Mesenchymal stem cell (in vitro differentiated cells and primary cell): ENCODE measurements around the gene FHIT.

Experiments used
- DNase-seq: peaks from one replicate; pipeline ENCODE4 v3.0.0-alpha.2; 2013
- H2AFZ ChIP-seq: one replicate; pipeline ENCODE4 v1.6.1; 2013; ENCODE audit warnings: low read depth, mild to moderate bottlenecking, control low read depth, inconsistent platforms, low read length, moderate library complexity
- H2AK5ac ChIP-seq: 2 replicates; pipeline ENCODE4 v1.6.1; 2013; ENCODE audit warnings: low read length, moderate library complexity, mild to moderate bottlenecking, inconsistent platforms; ENCODE audit not compliant: severe bottlenecking
- H2BK120ac ChIP-seq: one replicate; pipeline ENCODE4 v1.6.1; 2013; ENCODE audit warnings: low read depth, mild to moderate bottlenecking, inconsistent platforms, low read length, moderate library complexity
- H2BK12ac ChIP-seq, 2 experiments: one replicate each; pipeline ENCODE4 v1.6.1; 2013; ENCODE audit warnings: inconsistent platforms in 2 of 2, low read length in 2 of 2, mild to moderate bottlenecking in 2 of 2, moderate library complexity in 2 of 2, control low read depth in 1 of 2
- H2BK15ac ChIP-seq: one replicate; pipeline ENCODE4 v1.6.1; 2013; ENCODE audit warnings: mild to moderate bottlenecking, low read depth, inconsistent platforms; ENCODE audit not compliant: poor library complexity, severe bottlenecking
- H2BK5ac ChIP-seq: 2 replicates; pipeline ENCODE4 v1.6.1; 2013; ENCODE audit warnings: low read depth, mild to moderate bottlenecking, low read length, control low read depth, inconsistent platforms; ENCODE audit not compliant: poor library complexity, severe bottlenecking
- H3K14ac ChIP-seq, 2 experiments: one replicate each; pipeline ENCODE4 v1.6.1; 2013; ENCODE audit warnings: inconsistent platforms in 2 of 2, low read length in 2 of 2, control low read depth in 1 of 2, mild to moderate bottlenecking in 1 of 2, moderate library complexity in 1 of 2
- H3K18ac ChIP-seq, 2 experiments: one replicate each; pipeline ENCODE4 v1.6.1; 2013; ENCODE audit warnings: inconsistent platforms in 2 of 2, low read length in 2 of 2, control low read depth in 1 of 2, low read depth in 1 of 2, mild to moderate bottlenecking in 1 of 2
- H3K23ac ChIP-seq, 2 experiments: one replicate each; pipeline ENCODE4 v1.6.1; 2013; ENCODE audit warnings: inconsistent platforms in 2 of 2, low read length in 2 of 2, mild to moderate bottlenecking in 2 of 2, moderate library complexity in 2 of 2, control low read depth in 1 of 2
- H3K27ac ChIP-seq: 2 replicates; pipeline ENCODE4 v1.5.1; 2013; ENCODE audit warnings: mild to moderate bottlenecking, moderate library complexity, low read length, control low read depth, inconsistent platforms; ENCODE audit not compliant: poor library complexity, severe bottlenecking
- H3K27me3 ChIP-seq, 2 experiments: 2 replicates each; pipeline versions ENCODE4 v1.6.1 to v1.7.0; 2013; ENCODE audit warnings: low read length in 2 of 2, mild to moderate bottlenecking in 2 of 2, moderate library complexity in 2 of 2, control low read depth in 1 of 2, inconsistent platforms in 1 of 2; ENCODE audit not compliant: control insufficient read depth in 1 of 2, insufficient read depth in 1 of 2
- H3K36me3 ChIP-seq, 2 experiments: 2 replicates each; pipeline versions ENCODE4 v1.6.1 to v1.7.0; 2013; ENCODE audit warnings: low read length in 2 of 2, control low read depth in 1 of 2, inconsistent platforms in 1 of 2, low read depth in 1 of 2, mild to moderate bottlenecking in 1 of 2; ENCODE audit not compliant: insufficient read depth in 2 of 2, control insufficient read depth in 1 of 2
- H3K4ac ChIP-seq, 2 experiments: one replicate each; pipeline ENCODE4 v1.6.1; 2013; ENCODE audit warnings: inconsistent platforms in 2 of 2, low read length in 2 of 2, mild to moderate bottlenecking in 2 of 2, moderate library complexity in 2 of 2, control low read depth in 1 of 2, low read depth in 1 of 2
- H3K4me1 ChIP-seq: 2 replicates; pipeline ENCODE4 v1.6.1; 2013; ENCODE audit warnings: low read depth, low read length, control low read depth; ENCODE audit not compliant: control insufficient read depth, insufficient read depth
- H3K4me2 ChIP-seq: 2 replicates; pipeline ENCODE4 v1.6.1; 2013; ENCODE audit warnings: low read length, mild to moderate bottlenecking, inconsistent platforms; ENCODE audit not compliant: poor library complexity, severe bottlenecking
- H3K4me3 ChIP-seq, 2 experiments: 2 replicates each; pipeline versions ENCODE4 v1.5.1 to v1.7.0; 2013; ENCODE audit warnings: low read length in 2 of 2, mild to moderate bottlenecking in 2 of 2, control low read depth in 1 of 2, low read depth in 1 of 2; ENCODE audit not compliant: insufficient read depth in 1 of 2
- H3K79me1 ChIP-seq: replicated peaks from 2 replicates; pipeline ENCODE4 v1.6.1; 2013; ENCODE audit warnings: mild to moderate bottlenecking, control low read depth, low read length, inconsistent platforms; ENCODE audit not compliant: poor library complexity, severe bottlenecking
- H3K9ac ChIP-seq: 2 replicates; pipeline ENCODE4 v1.7.0; 2013; ENCODE audit warnings: mild to moderate bottlenecking, low read length, moderate library complexity
- H3K9me3 ChIP-seq: 2 replicates; pipeline ENCODE4 v1.7.0; 2013; ENCODE audit warnings: mild to moderate bottlenecking, low read length; ENCODE audit not compliant: control insufficient read depth
- H4K8ac ChIP-seq: one replicate; pipeline ENCODE4 v1.6.1; 2013; ENCODE audit warnings: inconsistent platforms, mild to moderate bottlenecking, low read length, moderate library complexity
- H4K91ac ChIP-seq: one replicate; pipeline ENCODE4 v1.6.1; 2013; ENCODE audit warnings: mild to moderate bottlenecking, low read length, inconsistent platforms
- WGBS: methylation state at CpG from one replicate; pipeline ENCODE4 v1.1.7; 2013; ENCODE audit warnings: mixed read lengths; 5-methylcytosine and 5-hydroxymethylcytosine counted together

The FHIT gene

GRCh38 chr3:59866076-59866475 is 1385.2 kb downstream of the FHIT start:
- H3K27me3 ChIP-seq = no peaks in the 10 kb centered on the region
- DNase-seq = no peak
- no peak overlapping the region for H3K9ac ChIP-seq
- no peaks in the 10 kb centered on the region for H3K9me3 ChIP-seq
- no peak overlapping the region for H3K4ac ChIP-seq
- no peak overlapping the region for H3K14ac ChIP-seq
- H3K79me1 ChIP-seq = no peaks in the 10 kb centered on the region
- no peak overlapping the region for H2BK5ac ChIP-seq
- no peak overlapping the region for H3K4me3 ChIP-seq
- H3K4me2 ChIP-seq = no peak overlapping the region
- WGBS = 76% methylated on average over 5 of the region's 5 CpGs
- H3K18ac ChIP-seq = no peak overlapping the region
- no peak overlapping the region for H2BK12ac ChIP-seq
- no peak overlapping the region for H4K8ac ChIP-seq
- H3K4me1 ChIP-seq = no peaks in the 10 kb centered on the region
- H3K23ac ChIP-seq = no peak overlapping the region
- no peaks in the 10 kb centered on the region for H3K36me3 ChIP-seq
- no peak overlapping the region for H2BK120ac ChIP-seq
- H4K91ac ChIP-seq = no peak overlapping the region
- H2AK5ac ChIP-seq = no peak overlapping the region
- H2AFZ ChIP-seq = no peak overlapping the region
- no peak overlapping the region for H2BK15ac ChIP-seq
- no peak overlapping the region for H3K27ac ChIP-seq

GRCh38 chr3:59865351-59865750 is 1385.9 kb downstream of the FHIT start:
- WGBS = 84% methylated on average over 4 of the region's 4 CpGs
- no peak overlapping the region for H3K23ac ChIP-seq
- no peak overlapping the region for H2BK12ac ChIP-seq
- H3K9me3 ChIP-seq = no peaks in the 10 kb centered on the region
- no peak overlapping the region for H2BK120ac ChIP-seq
- H3K27me3 ChIP-seq = no peaks in the 10 kb centered on the region
- H3K36me3 ChIP-seq = no peaks in the 10 kb centered on the region
- no peaks in the 10 kb centered on the region for H3K79me1 ChIP-seq
- H3K4me1 ChIP-seq = no peaks in the 10 kb centered on the region
- no peak overlapping the region for H3K14ac ChIP-seq
- no peak overlapping the region for H4K8ac ChIP-seq
- H2AFZ ChIP-seq = no peak overlapping the region
- no peak overlapping the region for H3K18ac ChIP-seq
- no peak overlapping the region for H3K4me2 ChIP-seq
- no peak overlapping the region for H4K91ac ChIP-seq
- H3K27ac ChIP-seq = no peak overlapping the region
- no peak overlapping the region for H3K9ac ChIP-seq
- H2AK5ac ChIP-seq = no peak overlapping the region
- DNase-seq = no peak
- no peak overlapping the region for H2BK5ac ChIP-seq
- H3K4ac ChIP-seq = no peak overlapping the region
- H2BK15ac ChIP-seq = no peak overlapping the region
- H3K4me3 ChIP-seq = no peak overlapping the region

GRCh38 chr3:59862686-59863085 is 1388.6 kb downstream of the FHIT start:
- peak; percentile 62 for DNase-seq
- Histone ChIP-seq H3K18ac (no peak overlapping the region), H3K23ac (no peak overlapping the region), H2BK15ac (no peak overlapping the region), H3K14ac (no peak overlapping the region), H2AK5ac (no peak overlapping the region), H2BK12ac (no peak overlapping the region), H3K9me3 (no peaks in the 10 kb centered on the region), H3K79me1 (no peaks in the 10 kb centered on the region), H2BK5ac (no peak overlapping the region), H3K4me1 (no peaks in the 10 kb centered on the region), H3K4me2 (no peak overlapping the region), H3K27ac (no peak overlapping the region), H3K27me3 (no peaks in the 10 kb centered on the region), H4K8ac (no peak overlapping the region), H3K4me3 (no peak overlapping the region), H4K91ac (no peak overlapping the region), H3K36me3 (no peaks in the 10 kb centered on the region), H3K9ac (no peak overlapping the region), H2BK120ac (no peak overlapping the region), H2AFZ (no peak overlapping the region), H3K4ac (no peak overlapping the region)
- 94% methylated on average over 2 of the region's 6 CpGs for WGBS

DNA sequence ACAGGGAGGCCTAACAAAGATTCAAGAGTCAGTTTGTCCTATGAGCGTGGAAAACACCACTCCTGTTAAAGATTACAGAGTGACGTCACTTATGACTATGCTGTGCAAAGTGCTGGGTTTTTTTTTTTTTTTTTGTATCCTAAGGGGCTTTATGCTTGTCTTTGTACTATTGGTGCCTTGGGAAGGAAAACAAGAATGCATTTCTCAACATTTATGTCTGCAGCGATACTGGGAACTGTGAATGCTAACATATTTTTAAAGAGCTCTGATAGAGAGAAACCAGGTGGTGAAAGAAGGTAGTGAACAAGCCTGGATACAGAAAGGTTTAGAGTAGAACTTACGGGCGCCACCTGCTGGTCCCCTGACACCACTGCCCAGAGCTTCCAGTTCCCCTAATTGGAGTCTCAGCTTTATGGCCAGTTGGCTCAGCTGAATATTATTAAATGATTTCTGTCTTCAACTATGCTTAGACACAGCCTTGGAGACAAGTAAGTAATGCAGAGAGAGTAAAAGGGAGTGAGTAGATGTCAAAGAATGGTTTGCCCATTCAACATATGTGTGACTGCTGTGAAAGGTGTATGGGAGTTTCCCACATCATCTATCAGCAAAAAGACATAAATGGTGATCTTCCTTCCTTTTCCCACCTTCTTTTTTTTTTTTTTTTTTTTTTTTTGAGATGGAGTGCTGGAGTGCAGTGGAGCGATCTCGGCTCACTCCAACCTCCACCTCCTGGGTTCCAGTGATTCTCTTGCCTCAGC is 1393.5 kb downstream of the FHIT start:
- no peaks in the 10 kb centered on the region for H3K36me3 ChIP-seq
- H2AK5ac ChIP-seq = no peak overlapping the region
- no peaks in the 10 kb centered on the region for H3K79me1 ChIP-seq
- no peak overlapping the region for H3K4ac ChIP-seq
- H3K9me3 ChIP-seq = no peaks in the 10 kb centered on the region
- no peak overlapping the region for H2AFZ ChIP-seq
- H3K4me2 ChIP-seq = no peak overlapping the region
- H4K8ac ChIP-seq = no peak overlapping the region
- H4K91ac ChIP-seq = no peak overlapping the region
- no peaks in the 10 kb centered on the region for H3K27me3 ChIP-seq
- no peak overlapping the region for H2BK12ac ChIP-seq
- DNase-seq = peak; percentile 81
- no peak overlapping the region for H2BK120ac ChIP-seq
- no peak overlapping the region for H2BK5ac ChIP-seq
- no peak overlapping the region for H3K23ac ChIP-seq
- H3K9ac ChIP-seq = peak overlapping the region; percentile 10
- H2BK15ac ChIP-seq = no peak overlapping the region
- no peak overlapping the region for H3K18ac ChIP-seq
- H3K4me3 ChIP-seq = no peak overlapping the region
- H3K4me1 ChIP-seq = no peaks in the 10 kb centered on the region
- no peak overlapping the region for H3K27ac ChIP-seq
- WGBS = 30% methylated on average over 5 of the region's 7 CpGs
- no peak overlapping the region for H3K14ac ChIP-seq
